ENCODE results near the gene NR4A1. TPM values are rescaled to one million over a fixed set of nuclear protein-coding genes. Genes with fewer than 3 reads are reported as not detected.
A peak's percentile ranks its signal among the peaks of the same experiment; 100 is the strongest.

Gene NR4A1
- total RNA-seq, 2 donors from 2014 or later: 150 to 238 TPM

DNA sequence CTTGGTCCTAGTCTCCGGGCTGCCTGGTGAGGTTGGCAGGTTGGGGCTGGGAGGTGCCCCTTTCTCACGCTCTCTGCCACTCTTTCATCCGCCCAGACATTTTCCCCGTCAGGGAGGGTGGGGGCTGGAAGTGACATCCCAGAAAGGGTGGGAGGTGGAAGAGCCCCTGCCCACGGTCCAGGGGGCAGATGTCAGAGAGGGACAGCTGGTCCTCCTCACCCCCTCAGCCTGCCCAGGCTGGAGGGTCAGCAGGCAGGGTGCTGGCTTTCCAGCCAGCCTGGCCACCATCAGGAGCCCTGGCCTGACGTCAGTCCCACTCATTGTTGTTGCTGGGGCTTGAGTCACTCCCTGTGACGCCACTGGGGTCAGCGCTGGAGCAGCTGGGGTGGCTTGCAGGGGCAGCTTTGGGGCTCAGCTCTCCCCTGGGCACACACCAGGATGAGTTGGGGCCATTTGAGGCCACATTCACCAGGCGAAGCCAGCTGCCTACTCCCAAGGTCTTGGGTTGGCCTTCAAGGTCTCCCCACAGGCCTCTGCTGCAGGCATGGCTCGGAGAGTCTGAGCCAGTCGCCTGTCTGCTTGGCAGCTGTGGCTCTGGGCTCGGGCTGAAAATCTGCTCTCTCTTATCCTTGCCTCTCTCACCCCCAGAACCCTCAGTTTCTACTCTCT lies 12.9 kb downstream of the NR4A1 start:
- H3K4me1 ChIP-seq: peaks cover 0 to 34% of the 10 kb centered on the region in 2 donors
- peaks cover 7% of the 10 kb centered on the region for H3K36me3 ChIP-seq
- peak; percentile 96 for DNase-seq (ENCODE audit: low spot score)
- H3K4me3 ChIP-seq: no peak overlapping the region
- TF ChIP-seq, protein P1, sequence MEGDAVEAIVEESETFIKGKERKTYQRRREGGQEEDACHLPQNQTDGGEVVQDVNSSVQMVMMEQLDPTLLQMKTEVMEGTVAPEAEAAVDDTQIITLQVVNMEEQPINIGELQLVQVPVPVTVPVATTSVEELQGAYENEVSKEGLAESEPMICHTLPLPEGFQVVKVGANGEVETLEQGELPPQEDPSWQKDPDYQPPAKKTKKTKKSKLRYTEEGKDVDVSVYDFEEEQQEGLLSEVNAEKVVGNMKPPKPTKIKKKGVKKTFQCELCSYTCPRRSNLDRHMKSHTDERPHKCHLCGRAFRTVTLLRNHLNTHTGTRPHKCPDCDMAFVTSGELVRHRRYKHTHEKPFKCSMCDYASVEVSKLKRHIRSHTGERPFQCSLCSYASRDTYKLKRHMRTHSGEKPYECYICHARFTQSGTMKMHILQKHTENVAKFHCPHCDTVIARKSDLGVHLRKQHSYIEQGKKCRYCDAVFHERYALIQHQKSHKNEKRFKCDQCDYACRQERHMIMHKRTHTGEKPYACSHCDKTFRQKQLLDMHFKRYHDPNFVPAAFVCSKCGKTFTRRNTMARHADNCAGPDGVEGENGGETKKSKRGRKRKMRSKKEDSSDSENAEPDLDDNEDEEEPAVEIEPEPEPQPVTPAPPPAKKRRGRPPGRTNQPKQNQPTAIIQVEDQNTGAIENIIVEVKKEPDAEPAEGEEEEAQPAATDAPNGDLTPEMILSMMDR (IDR thresholded peaks at IDR 0.05): no peak
- H3K27ac ChIP-seq: peak overlapping the region; percentile 80 to 88
- no peaks in the 10 kb centered on the region for H3K9me3 ChIP-seq
- H3K27me3 ChIP-seq: no peaks in the 10 kb centered on the region

DNA sequence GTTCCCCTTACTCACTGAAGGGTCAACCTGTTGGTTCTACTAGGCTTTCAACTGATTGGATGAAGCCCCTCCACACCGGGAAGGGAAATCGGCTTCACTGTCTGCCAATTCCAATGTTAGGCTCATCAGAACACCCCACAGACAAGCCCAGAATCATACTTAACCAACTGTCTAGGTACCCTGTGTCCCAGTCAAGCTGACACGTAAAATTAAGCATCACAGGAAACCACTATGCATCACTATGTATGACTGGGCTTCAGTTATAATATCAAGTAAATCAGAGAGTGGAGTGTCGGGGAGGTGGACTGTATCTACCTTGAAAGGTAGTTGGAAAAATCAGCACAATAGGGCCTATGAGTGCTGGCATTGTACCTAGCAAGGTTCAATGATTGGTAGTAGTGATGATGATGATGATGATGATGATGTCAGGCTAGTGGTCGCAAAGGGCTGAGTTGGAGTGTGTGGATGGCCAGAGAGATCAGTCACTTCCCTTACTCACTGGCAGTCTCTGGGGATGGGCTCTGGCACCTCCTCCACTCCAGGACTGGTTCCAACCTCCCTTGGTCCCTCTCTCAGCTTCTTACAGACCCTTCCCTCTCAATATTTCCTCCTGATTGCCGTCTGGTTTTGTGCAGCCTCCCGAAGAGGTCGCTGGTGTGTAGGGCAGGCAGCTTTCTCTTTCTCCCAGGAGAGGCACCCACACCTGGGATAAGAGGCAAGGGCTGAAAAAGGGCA lies 15.3 kb downstream of the NR4A1 start:
- no peaks in the 10 kb centered on the region for H3K27me3 ChIP-seq
- no peak overlapping the region for H3K4me3 ChIP-seq
- TF ChIP-seq, protein P1 (IDR thresholded peaks at IDR 0.05): no peak
- H3K4me1 ChIP-seq: peaks cover 0 to 51% of the 10 kb centered on the region in 2 donors
- no peaks in the 10 kb centered on the region for H3K36me3 ChIP-seq
- no peak for DNase-seq (ENCODE audit: low spot score)
- H3K9me3 ChIP-seq: no peaks in the 10 kb centered on the region
- no peak overlapping the region for H3K27ac ChIP-seq

DNA sequence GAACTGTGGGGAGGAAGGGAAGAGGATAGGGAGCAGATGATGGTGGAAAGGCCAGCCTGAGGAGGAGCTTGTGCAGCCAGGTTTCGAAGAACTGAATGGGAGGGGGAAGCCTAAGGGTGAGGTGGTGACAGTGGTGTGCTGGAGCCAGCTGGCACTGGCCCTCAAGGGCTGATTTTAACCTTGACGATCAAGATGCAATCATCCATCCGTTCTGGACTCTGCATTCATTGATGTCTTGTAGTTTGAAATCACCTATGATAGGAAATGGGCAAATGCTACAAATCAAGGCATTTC lies 15.8 kb downstream of the NR4A1 start:
- no peaks in the 10 kb centered on the region for H3K36me3 ChIP-seq
- no peak for DNase-seq (ENCODE audit: low spot score)
- no peaks in the 10 kb centered on the region for H3K9me3 ChIP-seq
- no peak overlapping the region for H3K4me3 ChIP-seq
- TF ChIP-seq, protein P1 (IDR thresholded peaks at IDR 0.05): no peak
- peaks cover 0 to 52% of the 10 kb centered on the region in 2 donors for H3K4me1 ChIP-seq
- no peak overlapping the region for H3K27ac ChIP-seq
- no peaks in the 10 kb centered on the region for H3K27me3 ChIP-seq

DNA sequence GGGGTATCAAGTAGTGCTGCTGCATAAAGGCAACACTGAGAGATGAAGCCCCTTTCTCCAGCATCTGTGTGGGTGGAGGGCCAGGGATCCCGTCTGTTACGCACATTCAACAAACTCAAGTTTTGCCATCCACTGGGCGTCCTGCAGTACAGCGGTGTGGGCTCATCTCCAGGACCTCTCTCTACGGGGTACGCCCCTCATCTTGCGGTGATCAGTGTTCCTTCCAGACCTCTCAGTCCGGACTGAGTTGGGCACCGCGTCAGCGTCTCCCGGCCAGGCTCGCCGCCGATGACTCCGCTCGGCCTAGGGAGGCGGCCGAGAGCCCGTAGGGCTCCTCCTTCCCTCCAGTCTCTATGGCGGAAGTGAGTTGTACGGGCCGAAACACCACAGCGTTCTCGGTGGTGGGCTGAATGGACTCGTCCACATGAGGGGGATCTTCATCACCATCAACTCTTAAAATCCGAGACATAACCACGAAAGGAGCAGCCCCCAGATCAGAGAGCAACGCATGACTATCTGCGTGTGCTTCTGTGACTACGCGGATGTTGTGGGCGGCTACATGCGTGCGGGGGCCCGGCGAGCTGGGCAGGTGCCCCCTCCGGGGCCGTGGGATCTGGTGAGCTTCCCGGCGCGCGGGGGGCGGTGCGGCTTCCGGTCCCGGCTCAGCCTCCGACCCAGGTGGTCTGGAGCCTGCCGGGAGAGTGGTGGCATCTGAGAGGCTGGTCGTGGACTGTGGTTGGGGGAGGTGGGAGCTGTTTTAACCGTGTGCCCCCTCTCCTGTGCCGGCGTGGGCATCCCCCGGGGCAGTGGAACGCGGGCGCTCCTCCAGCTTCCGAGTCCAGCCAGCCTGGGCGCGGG lies 18.3 kb downstream of the NR4A1 start, which contains the start of gene ATG101:
Gene ATG101 (plus strand): TSS at position 652 of the 858 bp plus-strand sequence. CDS start 3,673 bp downstream, outside the sequence.
- DNase-seq (ENCODE audit: low spot score): peak; percentile 95
- peaks cover 0 to 41% of the 10 kb centered on the region in 2 donors for H3K4me1 ChIP-seq
- no peaks in the 10 kb centered on the region for H3K9me3 ChIP-seq

More for the DNA sequence above, 18.3 kb downstream of the NR4A1 start, which contains the start of gene ATG101:
- TF ChIP-seq, protein P1 (IDR thresholded peaks at IDR 0.05): peak; percentile 58 to 78
- Histone ChIP-seq H3K27me3 (no peaks in the 10 kb centered on the region), H3K27ac (peak within 1 kb of the TSS; percentile 86 to 89), H3K4me3 (peak within 1 kb of the TSS; percentile 93 to 95), H3K36me3 (peaks cover 14% of the 10 kb centered on the region)
